Uterus (tissue), 4 donors: ENCODE measurements around the gene GPR143. TPM values are rescaled to one million over a fixed set of nuclear protein-coding genes. Genes with fewer than 3 reads are reported as not detected.

Experiments
- DNase-seq, 2 donors: peaks; one replicate each; pipeline ENCODE4 v3.0.0-alpha.2; 2019 to 2020
- H3K27ac ChIP-seq, 2 donors: fragments of 200-600 bp; sonication (generic); 1 replicate in 1 of 2; 2 replicates in 1 of 2; pipeline ENCODE4 v1.5.1; 2016 to 2018
- H3K27me3 ChIP-seq, 2 donors: fragments of 200-600 bp; sonication (generic); one replicate each; pipeline ENCODE4 v1.5.1; 2018 to 2019; ENCODE audit warnings: control low read depth in 1 of 2
- H3K36me3 ChIP-seq, 2 donors: fragments of 200-600 bp; sonication (generic); one replicate each; pipeline ENCODE4 v1.5.1; 2019; ENCODE audit warnings: control low read depth in 1 of 2
- H3K4me1 ChIP-seq, 2 donors: fragments of 200-600 bp; sonication (generic); one replicate each; pipeline ENCODE4 v1.5.1; 2018 to 2019; ENCODE audit warnings: control low read depth in 1 of 2
- H3K4me3 ChIP-seq, 2 donors: fragments of 200-600 bp; sonication (generic); 1 replicate in 1 of 2; 2 replicates in 1 of 2; pipeline ENCODE4 v1.5.1; 2018 to 2019; ENCODE audit warnings: mild to moderate bottlenecking in 1 of 2
- H3K9me3 ChIP-seq, 2 donors: fragments of 200-600 bp; sonication (generic); one replicate each; pipeline ENCODE4 v1.5.1; 2019; ENCODE audit warnings: control low read depth in 1 of 2
- CTCF ChIP-seq, 4 experiments: fragments of 200-600 bp in 2 of 4; fragments of 450-650 bp in 2 of 4; sonication (generic) in 2 of 4; IDR thresholded peaks; one replicate each; pipeline ENCODE4 v1.5.1; 2016 to 2019; ENCODE audit warnings: antibody characterized with exemption in 4 of 4, mild to moderate bottlenecking in 2 of 4, moderate library complexity in 1 of 4
- POLR2A ChIP-seq, 2 donors: fragments of 450-650 bp; IDR thresholded peaks; one replicate each; pipeline ENCODE4 v1.6.1; 2016; ENCODE audit warnings: antibody characterized with exemption in 2 of 2, mild to moderate bottlenecking in 1 of 2, moderate library complexity in 1 of 2
- intact Hi-C: fragments of 100-400 bp; cut with DNase I; formaldehyde crosslinking; loops from one replicate; pipeline ENCODE4 v1.15.1; 2023; ENCODE audit warnings: low total_unique reads
- total RNA-seq, 4 donors: library from RNA; depleted of rRNA in 3 of 4; stranded (reverse); fragments of >200 nt in 3 of 4; gene quantifications; one replicate each; pipeline versions ENCODE4 v1.1.0 to v1.2.4, GENCODE V29; 2014 to 2023
- donor health status: DM: yes; HTN: yes; CAD: no.

The GPR143 gene
- total RNA-seq, 4 donors from 2014 or later: 0.26 to 7.0 (median 2.4) TPM; not detected in 1

DNA sequence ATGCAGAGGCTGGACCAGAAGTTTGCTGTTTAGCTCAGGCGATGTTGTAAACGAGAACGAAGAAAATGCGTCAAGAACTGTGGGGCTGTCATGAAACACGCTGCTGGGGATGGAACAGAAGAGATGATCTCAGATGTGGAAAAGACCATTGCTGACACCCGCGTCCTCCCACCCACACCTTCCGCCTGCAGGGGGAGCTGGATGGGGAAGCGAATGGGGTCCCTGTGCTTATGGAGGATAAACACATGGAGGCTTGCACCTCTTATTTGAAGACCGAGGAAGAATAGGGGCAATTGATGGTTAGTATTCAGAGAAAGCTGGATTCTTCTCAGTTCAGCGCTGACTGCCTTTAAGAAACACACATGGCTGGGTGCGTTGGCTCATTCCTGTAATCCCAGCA, 63.9 kb downstream of the GPR143 start:
- no peak overlapping the region for H3K4me3 ChIP-seq
- TF ChIP-seq CTCF (IDR thresholded peaks at IDR 0.05): no peak
- no peak for TF ChIP-seq POLR2A (IDR thresholded peaks at IDR 0.05)
- no peaks in the 10 kb centered on the region for H3K4me1 ChIP-seq
- H3K9me3 ChIP-seq: no peaks in the 10 kb centered on the region
- no peak overlapping the region for H3K27ac ChIP-seq
- intact Hi-C loops: no loop called here
- no peak for DNase-seq
- H3K27me3 ChIP-seq: no peaks in the 10 kb centered on the region
- no peaks in the 10 kb centered on the region for H3K36me3 ChIP-seq

DNA sequence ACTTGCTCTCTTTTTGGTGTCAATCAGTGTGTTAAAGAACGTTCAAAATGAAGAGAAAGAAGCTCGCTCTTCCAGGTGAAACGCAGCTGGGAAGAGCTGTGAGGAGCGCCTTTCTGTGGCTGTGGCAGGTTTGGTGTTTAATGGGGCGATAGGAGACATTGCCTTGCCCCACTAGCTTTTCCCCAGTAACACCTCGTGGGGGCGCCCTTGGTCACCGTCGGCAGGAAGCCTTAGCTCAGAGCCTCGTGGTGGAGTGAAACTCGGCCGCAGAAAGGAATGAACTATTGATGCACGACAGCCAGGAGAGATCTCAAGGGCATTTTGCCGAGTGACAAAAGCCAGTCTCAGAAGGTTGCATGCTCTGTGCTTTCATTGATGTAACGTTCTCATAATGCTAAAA, 65.1 kb downstream of the GPR143 start:
- H3K27me3 ChIP-seq: no peaks in the 10 kb centered on the region
- H3K27ac ChIP-seq: no peak overlapping the region
- no peaks in the 10 kb centered on the region for H3K4me1 ChIP-seq
- DNase-seq: no peak
- H3K4me3 ChIP-seq: no peak overlapping the region
- H3K9me3 ChIP-seq: no peaks in the 10 kb centered on the region
- TF ChIP-seq CTCF (IDR thresholded peaks at IDR 0.05): no peak
- TF ChIP-seq POLR2A (IDR thresholded peaks at IDR 0.05): no peak
- intact Hi-C loops: no loop called here
- H3K36me3 ChIP-seq: no peaks in the 10 kb centered on the region

DNA sequence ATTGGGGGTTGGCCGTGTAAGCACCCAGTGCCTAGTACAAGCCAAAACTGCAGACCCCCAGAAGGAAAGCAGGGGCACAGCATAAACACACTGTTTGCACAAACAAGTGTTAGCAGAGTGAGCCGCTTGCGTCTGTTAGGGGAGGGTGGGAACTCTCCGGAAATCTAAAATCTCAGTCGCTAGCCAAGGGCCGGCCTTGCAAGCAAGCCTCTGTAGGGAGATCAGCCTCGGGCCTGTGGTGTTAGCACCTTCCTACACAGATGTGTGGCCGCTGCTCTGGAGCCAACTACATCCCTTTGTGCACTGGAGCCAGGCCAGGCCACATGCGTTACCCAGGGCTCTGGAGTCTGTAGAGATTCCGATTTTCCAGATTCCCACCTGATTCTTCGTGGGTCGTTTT, 67.1 kb downstream of the GPR143 start:
- Histone ChIP-seq H3K27me3 (no peaks in the 10 kb centered on the region), H3K9me3 (no peaks in the 10 kb centered on the region), H3K27ac (no peak overlapping the region), H3K36me3 (no peaks in the 10 kb centered on the region), H3K4me3 (no peak overlapping the region), H3K4me1 (no peaks in the 10 kb centered on the region)
- TF ChIP-seq CTCF (IDR thresholded peaks at IDR 0.05): no peak
- no peak for TF ChIP-seq POLR2A (IDR thresholded peaks at IDR 0.05)
- DNase-seq: no peak
- intact Hi-C loops: no loop called here

GRCh38 chrX:9693307-9694001, 72.2 kb downstream of the GPR143 start:
- intact Hi-C loops: no loop called here

More at GRCh38 chrX:9693307-9694001, 72.2 kb downstream of the GPR143 start:
- Histone ChIP-seq H3K4me3 (no peak overlapping the region), H3K27me3 (no peaks in the 10 kb centered on the region), H3K9me3 (no peaks in the 10 kb centered on the region), H3K4me1 (no peaks in the 10 kb centered on the region), H3K27ac (no peak overlapping the region), H3K36me3 (no peaks in the 10 kb centered on the region)
- no peak for DNase-seq
- TF ChIP-seq POLR2A (IDR thresholded peaks at IDR 0.05) (no peak), CTCF (IDR thresholded peaks at IDR 0.05) (no peak)
